Measurements from ENCODE around the gene EDIL3.
"Not testable (repeated sequence)": the region's sequence is repeated elsewhere in the genome, so short reads cannot be mapped to it uniquely, and the experiment has no call there.

EDIL3 gene

DNA sequence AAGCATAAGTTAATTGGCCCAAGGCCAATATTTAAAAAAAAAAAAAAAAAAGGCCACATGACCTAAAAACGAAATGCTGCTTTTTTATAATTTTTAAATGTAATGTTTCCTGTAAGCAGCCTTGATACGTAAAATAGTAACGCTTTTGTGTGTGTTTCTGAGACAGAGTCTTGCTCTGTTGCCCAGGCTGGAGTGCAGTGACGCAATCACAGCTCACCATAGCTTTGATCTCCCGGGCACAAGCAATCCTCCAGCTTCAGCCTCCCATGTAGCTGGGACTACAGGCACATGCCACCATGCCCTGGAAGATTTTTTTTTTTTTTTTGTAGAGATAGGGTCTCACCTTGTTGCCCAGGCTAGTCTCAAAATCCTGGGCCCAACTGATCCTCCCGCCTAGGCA is 179.9 kb downstream of the EDIL3 start:
- DNase-seq (ENCODE audit: insufficient read length, low spot score) (no peak), FAIRE-seq (no peak)

DNA sequence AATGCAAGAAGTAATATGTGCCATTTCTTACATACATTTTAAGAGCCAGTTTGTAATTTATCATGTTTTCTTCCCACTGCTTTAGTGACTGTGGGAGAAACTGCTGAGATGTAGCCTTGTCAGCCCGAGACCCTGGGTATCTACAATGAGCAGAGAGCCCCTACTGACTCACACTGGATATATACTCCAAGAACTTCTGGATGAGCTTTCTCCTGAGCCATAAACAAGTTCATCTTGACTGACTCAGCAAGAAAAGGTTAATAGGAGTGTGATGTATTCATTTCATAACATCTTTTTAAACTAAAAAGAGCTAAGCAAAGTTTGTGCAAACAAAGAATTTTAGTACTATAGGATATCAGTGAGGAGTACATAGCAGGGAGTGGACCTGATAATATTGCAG is 182.5 kb downstream of the EDIL3 start:
- DNase-seq (ENCODE audit: insufficient read length, low spot score) (no peak), FAIRE-seq (no peak)

DNA sequence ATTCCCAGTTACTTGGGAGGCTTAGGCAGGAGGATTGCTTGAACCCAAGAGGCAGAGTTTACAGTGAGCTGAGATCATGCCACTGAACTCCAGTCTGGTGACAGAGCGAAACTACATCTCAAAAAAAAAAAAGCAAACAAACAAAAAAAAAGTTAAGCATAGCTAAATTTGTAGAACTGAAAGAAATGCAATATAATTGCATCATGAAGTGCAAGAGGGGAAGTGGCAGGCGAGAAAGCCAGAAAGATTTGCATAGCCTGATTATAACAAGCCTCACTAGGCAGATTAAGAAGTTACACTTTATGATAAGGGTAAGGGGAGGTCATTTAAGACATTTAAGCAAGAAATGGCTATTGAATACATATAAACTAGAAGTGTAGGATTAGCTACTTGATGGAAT is 187.1 kb downstream of the EDIL3 start:
- FAIRE-seq (no peak), DNase-seq (ENCODE audit: insufficient read length, low spot score) (no peak)

DNA sequence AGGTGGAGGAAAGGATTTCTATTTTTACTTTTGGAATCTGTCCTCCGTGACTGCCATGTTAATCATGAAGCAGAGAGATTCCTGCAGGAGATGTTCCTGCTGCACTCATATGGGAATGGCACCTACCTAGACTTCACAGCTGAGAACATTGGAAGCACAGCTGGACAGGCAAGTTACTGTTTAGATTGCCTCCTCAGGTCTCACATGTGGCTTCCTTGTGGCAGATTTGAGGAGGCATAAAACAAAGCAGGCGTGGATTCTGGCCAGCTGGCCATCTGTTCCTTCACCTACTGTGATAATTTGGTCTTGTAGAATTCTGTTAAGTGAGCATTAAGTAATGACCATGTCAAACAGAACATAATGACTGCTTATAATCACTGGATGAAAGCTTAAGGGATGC is 193.4 kb downstream of the EDIL3 start:
- FAIRE-seq (no peak), DNase-seq (ENCODE audit: insufficient read length, low spot score) (no peak)

DNA sequence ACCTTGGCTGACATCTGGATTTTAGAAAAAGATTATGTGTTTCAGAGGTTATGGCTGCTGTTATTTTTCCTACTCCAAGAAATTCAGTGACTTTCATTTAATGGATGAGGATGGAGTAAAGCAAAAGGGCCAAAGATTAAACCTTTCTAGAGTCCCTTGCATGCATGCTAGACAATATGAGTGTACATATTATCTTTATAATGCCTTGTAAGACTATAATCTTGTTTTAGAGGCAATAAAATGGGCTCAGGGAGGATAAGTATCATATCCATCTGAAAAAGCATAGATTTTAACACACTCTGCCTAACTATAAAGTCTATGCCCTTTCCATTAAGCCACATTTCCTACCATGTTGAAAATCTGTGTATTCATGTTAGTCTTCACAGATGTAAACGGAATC is 199.8 kb downstream of the EDIL3 start:
- FAIRE-seq (no peak), DNase-seq (ENCODE audit: insufficient read length, low spot score) (no peak)

DNA sequence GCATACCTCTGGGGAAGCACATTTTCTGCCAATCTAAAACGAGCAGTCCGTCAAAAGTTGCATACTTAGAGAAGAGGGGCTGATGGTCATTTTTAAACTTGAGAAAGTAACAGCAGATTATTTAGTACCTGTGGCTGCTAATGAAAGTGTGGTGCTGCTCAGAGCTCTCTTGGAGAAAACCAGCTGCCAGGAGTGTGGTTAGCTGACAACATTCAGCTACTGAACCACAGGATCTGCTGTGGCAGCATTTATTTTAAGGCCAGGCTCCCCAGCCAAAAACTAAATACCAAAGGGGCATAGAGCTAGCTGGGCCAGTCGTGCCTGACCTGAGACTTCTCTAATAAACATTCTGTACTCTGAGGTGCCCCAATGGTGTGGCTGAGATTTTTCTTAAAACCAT is 203.6 kb downstream of the EDIL3 start:
- no peak for FAIRE-seq
- DNase-seq (ENCODE audit: insufficient read length, low spot score), result no peak

DNA sequence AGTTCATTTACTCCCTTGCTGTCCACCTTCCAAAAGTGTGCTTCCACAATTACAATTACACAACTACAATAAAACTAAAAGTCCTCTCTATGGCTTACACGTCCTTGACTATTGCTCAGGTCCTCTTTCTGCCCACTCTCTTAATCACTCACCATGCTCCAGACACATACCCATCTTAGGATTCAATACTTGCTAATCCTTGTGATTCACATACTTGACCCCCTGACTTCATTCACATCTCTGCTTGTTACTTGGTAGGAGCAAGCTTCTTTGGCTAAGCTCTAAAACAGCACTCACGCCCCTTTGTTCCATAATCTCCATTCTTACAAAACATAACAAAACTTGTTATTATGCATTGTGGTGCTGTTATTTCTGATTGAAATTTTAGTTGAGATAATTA is 215.8 kb downstream of the EDIL3 start:
- DNase-seq (ENCODE audit: insufficient read length, low spot score) (no peak), FAIRE-seq (peak; percentile 46)

DNA sequence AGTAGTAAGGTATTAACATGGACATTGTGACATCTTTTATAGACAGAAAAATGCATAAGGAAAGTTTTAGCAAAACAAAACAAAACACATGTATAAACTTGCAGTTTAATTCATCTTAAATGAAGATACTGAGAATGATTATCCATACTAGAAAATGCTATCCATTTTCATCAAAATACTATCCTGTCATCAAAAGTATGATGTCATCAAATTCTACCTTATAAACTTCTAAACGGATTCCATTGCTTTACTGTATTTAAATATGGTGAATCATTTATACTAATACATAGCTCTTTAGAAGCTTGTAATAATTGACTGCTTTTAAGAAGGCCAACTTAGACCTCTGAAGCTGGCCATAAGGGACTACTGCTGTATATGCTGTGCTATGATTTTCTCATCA is 221.0 kb downstream of the EDIL3 start:
- DNase-seq (ENCODE audit: insufficient read length, low spot score), result no peak

DNA sequence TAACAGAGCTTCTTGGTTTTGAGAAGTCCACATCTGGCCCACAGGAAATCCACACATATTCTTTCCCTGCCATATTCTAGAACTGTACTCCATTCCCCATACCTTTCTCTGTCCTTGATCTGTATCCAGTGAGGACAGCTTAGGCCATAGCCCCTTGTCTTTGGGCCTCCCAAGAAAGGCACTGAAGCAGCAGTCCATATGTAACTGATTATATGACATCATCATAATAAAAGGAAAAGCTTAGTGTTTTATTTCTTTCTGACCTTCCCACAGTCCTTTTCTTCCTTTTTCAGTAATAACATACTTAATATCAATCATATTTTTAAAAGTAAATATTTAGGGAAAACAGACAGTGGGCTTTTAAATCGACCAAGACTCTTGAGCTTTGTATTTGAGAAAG is 222.0 kb downstream of the EDIL3 start:
- no peak for DNase-seq (ENCODE audit: insufficient read length, low spot score)

More for the DNA sequence above, 221.0 kb downstream of the EDIL3 start:
- no peak for FAIRE-seq

DNA sequence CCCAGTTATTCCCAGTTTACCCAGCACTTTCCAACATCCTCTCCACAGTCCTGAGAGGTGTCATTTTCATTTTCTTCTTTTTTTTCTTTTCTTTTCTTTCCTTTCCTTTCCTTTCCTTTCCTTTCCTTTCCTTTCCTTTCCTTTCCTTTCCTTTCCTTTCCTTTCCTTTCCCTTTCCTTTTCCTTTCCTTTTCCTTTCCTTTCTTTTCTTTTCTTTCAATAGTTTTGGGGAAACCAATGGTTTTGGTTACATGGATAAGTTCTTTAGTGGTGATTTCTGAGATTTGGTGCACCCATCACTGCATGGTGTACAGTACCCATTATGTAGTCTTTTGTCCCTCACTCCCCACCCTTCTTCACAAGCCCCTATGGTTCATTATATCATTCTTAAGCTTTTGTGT is 224.0 kb downstream of the EDIL3 start:
- not testable (repeated sequence) for FAIRE-seq; DNase-seq (ENCODE audit: insufficient read length, low spot score)

More for the DNA sequence above, 222.0 kb downstream of the EDIL3 start:
- FAIRE-seq, result no peak

DNA sequence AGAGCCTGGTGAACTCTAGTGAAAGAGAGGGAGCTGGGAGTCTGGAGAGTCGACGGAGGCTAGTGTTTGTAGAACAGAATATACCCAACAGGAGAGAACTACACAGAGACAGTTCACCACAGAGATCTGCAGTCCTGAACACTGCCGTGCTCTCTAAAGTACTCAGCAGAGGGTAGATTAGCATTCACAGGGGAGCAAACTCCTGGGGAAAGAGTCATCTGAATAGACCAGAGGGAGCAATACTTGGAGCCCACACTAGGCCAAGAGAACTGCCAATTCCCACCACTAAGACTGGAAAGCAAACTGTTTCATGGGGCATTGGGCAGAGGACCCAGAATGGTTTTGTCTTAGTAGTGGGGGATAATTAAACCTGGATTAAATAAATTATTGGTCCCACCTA is 235.6 kb downstream of the EDIL3 start:
- DNase-seq (ENCODE audit: insufficient read length, low spot score) (no peak), FAIRE-seq (no peak)

DNA sequence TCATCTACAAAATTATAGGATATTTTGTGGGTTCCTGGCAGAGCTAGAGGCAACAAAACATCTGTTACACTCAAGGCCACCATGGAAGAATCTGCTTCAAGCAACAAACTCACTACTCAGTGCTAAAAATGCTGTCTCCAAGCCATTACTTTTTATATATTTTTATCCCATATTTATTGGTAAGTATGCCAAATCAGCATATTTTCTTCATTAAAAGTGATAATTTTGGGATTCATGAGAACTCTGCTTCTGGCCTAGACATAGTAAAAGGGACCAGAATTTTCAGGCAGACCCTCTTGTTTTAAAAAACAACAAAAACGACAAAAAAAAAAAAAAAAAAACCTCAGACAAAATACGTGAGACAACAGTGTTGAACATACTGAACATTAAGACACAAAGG is 236.0 kb downstream of the EDIL3 start:
- DNase-seq (ENCODE audit: insufficient read length, low spot score), result no peak
- FAIRE-seq, result no peak

DNA sequence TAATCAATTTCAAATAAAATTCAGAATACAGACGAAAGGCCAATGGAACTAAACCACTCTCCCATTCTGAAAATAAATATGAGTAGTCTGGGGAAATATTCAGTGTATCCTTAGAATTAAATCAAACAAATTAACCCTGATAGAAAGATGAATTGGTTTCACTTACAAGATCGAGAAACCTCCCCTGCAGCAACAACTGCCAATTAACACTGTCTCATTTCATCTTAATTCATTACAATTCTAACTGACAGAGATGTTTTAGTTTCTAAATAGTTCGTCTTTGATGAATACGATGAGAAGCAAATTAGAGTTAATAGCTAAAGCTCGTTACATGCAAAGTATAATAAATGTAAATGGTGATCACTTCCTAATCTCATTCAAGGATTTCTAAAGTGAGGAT is 247.1 kb downstream of the EDIL3 start:
- no peak for DNase-seq (ENCODE audit: insufficient read length, low spot score)
- FAIRE-seq, result no peak

DNA sequence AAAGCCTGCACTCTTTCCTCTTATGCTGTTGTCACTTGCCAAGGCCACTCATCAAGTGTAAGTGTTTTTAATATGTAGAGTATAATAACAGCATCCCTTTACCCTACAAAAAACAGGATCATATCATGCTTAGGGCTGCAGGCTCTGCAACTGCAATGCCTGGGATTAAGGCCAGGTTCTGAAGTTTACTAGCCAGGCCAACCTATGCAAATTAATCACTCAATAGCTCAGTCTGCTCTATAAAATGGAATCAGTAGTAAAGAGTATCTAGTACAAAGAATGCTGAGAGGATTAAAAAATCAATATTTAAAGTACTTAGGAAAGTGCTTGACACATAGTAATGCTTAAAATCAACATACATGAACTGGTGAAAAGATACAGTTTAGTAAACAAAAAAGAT is 253.3 kb downstream of the EDIL3 start:
- DNase-seq (ENCODE audit: insufficient read length, low spot score) (no peak), FAIRE-seq (no peak)

DNA sequence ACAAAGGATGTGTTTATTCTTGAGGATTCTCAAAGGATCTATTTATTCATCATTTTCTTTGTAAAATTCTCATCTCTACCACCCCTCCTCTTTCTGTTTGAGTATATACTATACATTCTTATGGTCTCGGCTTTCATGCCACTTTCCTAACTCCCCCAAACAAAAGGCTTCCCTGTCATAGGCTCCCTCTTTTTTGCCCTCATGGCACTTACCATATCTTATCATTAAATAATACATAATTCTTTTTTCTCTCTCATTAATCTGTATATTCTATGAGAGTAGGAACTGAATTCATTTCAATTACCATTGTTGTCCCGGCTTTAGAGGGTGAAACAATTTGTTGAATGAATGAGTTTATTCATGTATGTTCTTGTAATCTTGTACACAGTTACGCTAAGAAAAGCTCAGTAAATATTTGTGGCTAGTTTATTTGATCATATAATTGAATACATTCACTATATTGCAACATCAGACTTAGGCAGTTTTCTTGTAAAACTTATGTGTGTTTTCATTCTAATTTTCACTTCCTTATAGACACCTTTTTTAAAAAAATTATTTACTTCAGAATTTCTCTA is 254.6 kb downstream of the EDIL3 start:
- FAIRE-seq (no peak), DNase-seq (ENCODE audit: insufficient read length, low spot score) (no peak)

DNA sequence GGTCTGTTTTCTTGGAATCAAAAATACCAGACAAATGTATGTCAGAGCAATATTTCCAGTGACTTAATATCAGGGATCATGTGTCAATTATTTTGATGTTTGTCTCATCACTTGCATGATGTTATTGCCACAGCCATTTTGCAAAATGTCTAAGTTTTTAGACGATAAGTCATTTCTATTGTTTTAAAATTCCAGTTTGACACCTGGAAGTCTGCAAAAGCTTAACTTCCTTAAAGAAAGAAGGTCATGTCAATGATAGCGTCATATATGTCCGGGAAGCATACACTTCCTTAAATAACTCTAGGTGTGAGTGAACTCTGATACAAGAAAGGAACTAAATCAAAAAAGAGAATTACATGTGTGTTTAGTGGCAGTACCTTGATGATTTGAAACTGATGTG is 259.5 kb downstream of the EDIL3 start:
- FAIRE-seq, result no peak
- DNase-seq (ENCODE audit: insufficient read length, low spot score), result no peak

DNA sequence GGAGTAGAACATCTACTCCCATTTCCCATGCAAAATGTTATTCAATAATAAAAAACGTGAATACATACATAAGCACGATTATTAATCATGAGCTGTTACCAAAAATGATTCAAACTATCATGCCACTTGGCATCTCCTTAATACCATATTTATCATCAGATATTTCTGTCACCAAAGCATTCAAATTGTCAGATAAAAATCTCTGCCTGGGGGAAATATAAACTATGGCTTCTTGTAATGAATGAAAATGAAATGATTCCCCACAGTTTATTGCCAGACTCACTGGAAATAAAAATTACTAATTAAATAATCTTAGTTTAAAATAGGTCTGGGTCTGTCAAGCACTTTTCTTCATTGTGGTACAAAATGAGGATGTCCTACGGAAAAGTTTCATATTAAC is 265.4 kb downstream of the EDIL3 start:
- no peak for DNase-seq (ENCODE audit: insufficient read length, low spot score)

DNA sequence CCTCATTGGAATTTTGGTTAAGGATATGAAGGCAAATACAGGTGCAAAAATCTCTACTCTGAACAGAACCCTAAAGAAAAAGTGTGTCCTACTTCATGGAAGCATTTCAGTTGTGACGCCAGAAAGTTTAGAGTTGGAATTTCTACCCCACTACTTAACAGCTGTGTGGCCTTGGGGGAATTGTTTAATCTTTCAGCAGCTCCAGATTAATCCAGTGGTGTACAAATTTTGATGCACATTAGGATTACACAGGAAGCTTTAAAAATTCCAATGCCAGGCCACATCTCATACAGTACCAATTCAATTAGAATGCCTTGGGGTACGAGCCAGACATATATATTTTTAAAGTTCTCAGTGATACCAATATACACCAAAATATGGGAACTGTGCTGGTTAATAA is 266.1 kb downstream of the EDIL3 start:
- no peak for DNase-seq (ENCODE audit: insufficient read length, low spot score)
- no peak for FAIRE-seq

More for the DNA sequence above, 265.4 kb downstream of the EDIL3 start:
- FAIRE-seq, result no peak

DNA sequence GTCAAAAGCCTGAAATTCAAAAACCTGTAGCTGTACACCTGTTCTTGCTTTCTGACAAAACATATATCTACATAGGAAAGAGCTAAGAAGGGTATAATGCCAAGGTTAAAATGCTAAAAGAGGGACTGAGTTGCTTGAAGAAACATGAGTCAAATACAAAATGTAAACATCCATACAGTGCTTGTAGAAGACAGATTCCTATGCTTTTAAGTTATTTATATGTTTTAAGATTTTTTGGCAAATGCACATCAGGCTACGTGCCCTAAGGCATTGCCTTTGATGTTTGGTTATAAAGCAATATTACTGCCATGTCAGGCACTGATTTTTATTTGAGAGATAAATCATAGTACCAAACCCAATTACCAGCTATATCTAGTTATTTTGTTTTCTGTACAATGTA is 269.0 kb downstream of the EDIL3 start:
- FAIRE-seq (no peak), DNase-seq (ENCODE audit: insufficient read length, low spot score) (no peak)

DNA sequence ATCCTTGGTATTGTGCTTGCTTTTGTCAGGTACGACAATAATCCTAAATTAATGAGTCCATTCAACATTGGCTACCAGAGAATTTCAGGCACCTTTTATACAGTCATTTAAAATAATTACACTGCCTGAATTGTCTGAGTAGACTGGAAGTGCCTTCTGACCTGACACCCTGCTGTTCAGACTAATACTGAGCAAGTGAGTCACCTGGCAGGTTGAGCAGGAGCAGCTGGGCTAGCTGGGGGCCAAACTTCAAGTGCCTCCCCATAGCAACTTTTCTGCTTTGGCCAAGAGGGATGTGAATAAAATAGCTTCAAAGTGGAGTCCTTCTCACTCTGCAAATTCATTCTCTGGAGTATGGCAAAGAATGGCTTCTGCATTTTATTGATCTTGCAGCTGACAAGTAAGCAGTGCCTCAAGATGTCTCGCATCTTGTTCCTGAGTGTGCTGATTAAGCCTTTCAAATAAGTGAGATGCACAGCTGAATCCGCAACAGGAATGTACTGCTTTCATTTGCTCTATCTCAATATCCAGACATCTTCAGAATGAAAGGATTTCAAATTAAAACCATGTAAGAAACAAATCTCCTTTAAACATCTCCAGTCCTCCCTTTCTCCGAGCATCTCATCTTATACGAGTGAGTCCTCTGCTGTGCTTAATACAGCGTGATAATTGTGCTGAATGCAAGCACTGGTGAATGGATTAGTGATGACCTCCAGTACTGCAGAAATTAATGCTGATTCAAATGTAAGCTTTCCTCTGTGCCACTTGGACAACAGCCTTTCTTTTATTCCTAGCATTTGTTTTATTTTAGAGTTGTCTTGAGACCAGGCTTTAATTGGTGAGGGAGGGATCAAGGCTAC is 271.2 kb downstream of the EDIL3 start:
- DNase-seq (ENCODE audit: insufficient read length, low spot score), result no peak
- FAIRE-seq, result no peak

DNA sequence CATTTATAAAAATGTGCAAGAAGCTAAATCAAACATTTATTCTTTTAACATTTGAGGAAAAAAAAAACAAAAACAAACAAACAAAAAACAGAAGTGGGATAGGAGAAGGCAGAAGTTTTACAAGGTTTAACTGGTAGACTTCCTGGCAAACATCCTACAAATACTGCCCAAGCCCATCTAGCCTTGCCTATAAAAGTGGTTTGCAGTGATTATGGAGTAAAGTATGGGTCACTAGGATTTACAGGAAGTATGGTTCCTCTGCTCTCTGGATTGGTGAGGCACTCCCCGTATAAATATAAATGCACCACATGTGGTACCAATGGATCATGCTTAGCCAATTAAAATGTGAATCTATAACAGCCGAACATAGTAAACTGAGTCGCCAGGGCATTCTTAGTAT is 291.9 kb downstream of the EDIL3 start:
- FAIRE-seq (no peak), DNase-seq (ENCODE audit: insufficient read length, low spot score) (no peak)

DNA sequence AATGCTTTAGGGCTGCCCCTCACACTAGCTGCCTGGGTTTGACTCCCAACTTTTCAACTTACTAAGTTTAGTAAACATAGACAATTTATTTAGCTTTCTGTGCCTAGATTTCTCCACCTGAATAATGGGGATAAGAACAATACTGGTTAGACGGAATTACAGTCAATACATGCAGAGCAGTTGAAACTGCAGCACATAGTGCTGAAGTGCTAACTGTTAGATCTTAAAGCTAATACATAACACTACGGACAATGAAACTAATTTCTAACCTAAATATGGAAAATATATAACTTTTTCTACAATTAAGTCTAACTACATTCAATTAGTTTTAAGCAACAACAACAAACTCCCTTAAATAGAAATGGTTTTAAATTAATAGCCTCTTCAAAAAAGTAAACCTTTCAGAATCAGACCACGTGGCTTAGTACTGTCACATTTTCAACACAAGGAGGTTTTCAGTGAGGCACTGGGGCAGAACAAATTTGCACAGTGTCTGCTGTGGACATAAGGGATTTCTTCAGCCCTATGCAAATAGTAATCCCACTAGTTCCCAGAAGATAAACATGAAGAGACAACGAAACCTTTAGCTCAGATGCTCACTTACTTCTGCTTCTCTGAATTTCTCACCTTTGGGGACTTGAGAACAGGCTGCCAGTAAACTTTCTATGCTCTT is 293.4 kb downstream of the EDIL3 start:
- no peak for FAIRE-seq
- no peak for DNase-seq (ENCODE audit: insufficient read length, low spot score)
